Mucosa of descending colon (tissue), 3 donors: ENCODE results near the gene CELF2. TPM values are rescaled to one million over a fixed set of nuclear protein-coding genes. Genes with fewer than 3 reads are reported as not detected.

ENCODE experiments used
- ATAC-seq: fragments of 200-7000 bp; cut with Tn5 transposase; one replicate; pipeline ENCODE4 v1.9.1; 2020; ENCODE audit warnings: mild to moderate bottlenecking, moderate library complexity
- DNase-seq, 3 donors: peaks; one replicate each; pipeline ENCODE4 v3.0.0-alpha.2; 2020
- H3K36me3 ChIP-seq: fragments of 200-600 bp; one replicate; pipeline ENCODE4 v1.8.0; 2021; ENCODE audit warnings: low read depth, mild to moderate bottlenecking
- H3K4me1 ChIP-seq: fragments of 200-600 bp; one replicate; pipeline ENCODE4 v1.8.0; 2021; ENCODE audit warnings: low read depth, mild to moderate bottlenecking
- H3K4me3 ChIP-seq: fragments of 200-600 bp; one replicate; pipeline ENCODE4 v1.8.0; 2021; ENCODE audit warnings: mild to moderate bottlenecking
- H3K9me3 ChIP-seq: fragments of 200-600 bp; one replicate; pipeline ENCODE4 v1.8.0; 2021; ENCODE audit warnings: mild to moderate bottlenecking
- intact Hi-C, 2 donors: fragments of 100-400 bp; cut with DNase I in 1 of 2; cut with micrococcal nuclease in 1 of 2; formaldehyde crosslinking; loops; one replicate each; pipeline versions ENCODE4 v1.11.0 to v1.11.1; 2022; cut with DNase I, micrococcal nuclease
- total RNA-seq, 3 donors: library from RNA; stranded (reverse); fragmentation: NEBNext Ultra II Directional in 2 of 3; extraction: Animal tissue kit (Norgen Biotek cat#: 25700) in 2 of 3; gene quantifications; one replicate each; pipeline versions ENCODE4 v1.2.1 to v1.2.4, GENCODE V29; 2021 to 2023
- TF ChIP-seq, protein P1 (sequence below): fragments of 200-600 bp; IDR thresholded peaks from one replicate; pipeline ENCODE4 v1.8.0; 2022; ENCODE audit warnings: antibody characterized with exemption, mild to moderate bottlenecking
- donor health status: DM: no; HTN: no; CAD: no; lungs with moderate emphysema.
- donor health status: DM: no; HTN: no; CAD: no.
- donor health status: DM: no; HTN: yes; CAD: no.

Gene CELF2
- total RNA-seq, 3 donors from 2014 or later: 31.4 to 56.5 (median 36.1) TPM

DNA sequence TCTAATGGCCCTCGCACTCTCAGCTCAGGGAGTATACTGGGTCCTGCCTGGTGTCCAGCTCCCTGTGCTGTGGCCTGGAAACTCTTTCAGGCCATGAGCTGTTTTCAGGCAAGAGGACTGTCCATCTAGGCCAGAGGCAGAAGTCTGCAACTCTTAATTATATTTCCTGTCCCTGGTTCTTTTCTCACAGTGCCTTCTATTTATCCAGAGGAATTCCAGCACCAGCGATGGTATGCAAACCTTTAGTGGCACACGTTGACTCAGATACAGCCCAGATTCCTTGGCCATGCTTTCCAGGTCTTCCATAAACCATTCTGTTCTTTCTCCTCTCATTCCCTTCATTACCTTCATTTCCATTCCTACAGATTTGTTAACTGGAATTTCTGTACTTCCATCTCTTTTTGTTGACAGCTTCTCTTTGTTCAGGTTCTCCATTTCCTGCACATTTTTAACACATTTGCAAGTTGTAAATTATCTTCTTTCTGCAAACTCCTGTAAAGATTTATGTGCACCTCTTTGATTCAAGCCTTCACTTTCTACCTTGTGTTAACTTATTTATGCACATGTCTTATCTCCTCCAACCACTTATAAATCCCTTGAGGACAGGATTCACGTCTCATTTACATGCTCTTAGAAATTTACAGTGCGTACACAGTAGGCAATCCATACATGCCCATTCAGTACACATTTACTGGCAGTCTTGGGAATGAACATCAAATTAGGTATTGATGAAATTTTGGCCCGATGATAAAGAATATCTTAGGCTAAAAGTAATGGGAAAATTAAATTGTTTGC lies 172.1 kb downstream of the CELF2 start:
- Histone ChIP-seq H3K9me3 (peaks cover 4% of the 10 kb centered on the region), H3K4me3 (no peak overlapping the region), H3K36me3 (no peaks in the 10 kb centered on the region), H3K4me1 (peaks cover 13% of the 10 kb centered on the region)
- ATAC-seq (no peak), DNase-seq (no peak)
- TF ChIP-seq, protein P1, sequence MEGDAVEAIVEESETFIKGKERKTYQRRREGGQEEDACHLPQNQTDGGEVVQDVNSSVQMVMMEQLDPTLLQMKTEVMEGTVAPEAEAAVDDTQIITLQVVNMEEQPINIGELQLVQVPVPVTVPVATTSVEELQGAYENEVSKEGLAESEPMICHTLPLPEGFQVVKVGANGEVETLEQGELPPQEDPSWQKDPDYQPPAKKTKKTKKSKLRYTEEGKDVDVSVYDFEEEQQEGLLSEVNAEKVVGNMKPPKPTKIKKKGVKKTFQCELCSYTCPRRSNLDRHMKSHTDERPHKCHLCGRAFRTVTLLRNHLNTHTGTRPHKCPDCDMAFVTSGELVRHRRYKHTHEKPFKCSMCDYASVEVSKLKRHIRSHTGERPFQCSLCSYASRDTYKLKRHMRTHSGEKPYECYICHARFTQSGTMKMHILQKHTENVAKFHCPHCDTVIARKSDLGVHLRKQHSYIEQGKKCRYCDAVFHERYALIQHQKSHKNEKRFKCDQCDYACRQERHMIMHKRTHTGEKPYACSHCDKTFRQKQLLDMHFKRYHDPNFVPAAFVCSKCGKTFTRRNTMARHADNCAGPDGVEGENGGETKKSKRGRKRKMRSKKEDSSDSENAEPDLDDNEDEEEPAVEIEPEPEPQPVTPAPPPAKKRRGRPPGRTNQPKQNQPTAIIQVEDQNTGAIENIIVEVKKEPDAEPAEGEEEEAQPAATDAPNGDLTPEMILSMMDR: no peak
- intact Hi-C loops: no loop called here

- Histone ChIP-seq H3K4me1 (peaks cover 13% of the 10 kb centered on the region), H3K36me3 (no peaks in the 10 kb centered on the region), H3K9me3 (no peaks in the 10 kb centered on the region), H3K4me3 (no peak overlapping the region)
- intact Hi-C loops: no loop called here
- no peak for ATAC-seq
- TF ChIP-seq, protein P1: no peak
- no peak for DNase-seq
Observed at GRCh38 chr10:11191190-11191589, 173.5 kb downstream of the CELF2 start.

DNA sequence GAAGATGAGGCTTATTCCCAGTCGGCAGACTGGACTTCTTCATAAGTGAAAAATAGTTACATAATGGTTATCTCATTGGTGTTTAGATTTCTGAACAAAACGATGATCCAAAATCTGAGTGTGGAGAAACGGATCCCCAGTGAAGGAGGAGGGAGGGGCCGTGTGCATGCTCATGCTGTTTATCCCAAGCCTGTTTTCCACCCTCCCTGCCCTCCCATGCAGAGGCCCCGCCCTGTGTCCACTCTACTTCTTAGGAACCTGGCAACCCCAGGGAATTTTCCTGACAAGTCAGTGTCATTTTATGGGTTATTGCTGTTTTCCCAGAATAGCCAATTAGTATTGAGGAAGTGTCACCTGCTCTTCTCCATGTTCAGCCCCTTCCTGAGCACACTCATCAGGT lies 174.0 kb downstream of the CELF2 start:
- peak; percentile 67 for ATAC-seq
- intact Hi-C loops: no loop called here
- Histone ChIP-seq H3K4me3 (no peak overlapping the region), H3K4me1 (peaks cover 13% of the 10 kb centered on the region), H3K36me3 (no peaks in the 10 kb centered on the region), H3K9me3 (no peaks in the 10 kb centered on the region)
- TF ChIP-seq, protein P1: no peak
- DNase-seq: no peak

DNA sequence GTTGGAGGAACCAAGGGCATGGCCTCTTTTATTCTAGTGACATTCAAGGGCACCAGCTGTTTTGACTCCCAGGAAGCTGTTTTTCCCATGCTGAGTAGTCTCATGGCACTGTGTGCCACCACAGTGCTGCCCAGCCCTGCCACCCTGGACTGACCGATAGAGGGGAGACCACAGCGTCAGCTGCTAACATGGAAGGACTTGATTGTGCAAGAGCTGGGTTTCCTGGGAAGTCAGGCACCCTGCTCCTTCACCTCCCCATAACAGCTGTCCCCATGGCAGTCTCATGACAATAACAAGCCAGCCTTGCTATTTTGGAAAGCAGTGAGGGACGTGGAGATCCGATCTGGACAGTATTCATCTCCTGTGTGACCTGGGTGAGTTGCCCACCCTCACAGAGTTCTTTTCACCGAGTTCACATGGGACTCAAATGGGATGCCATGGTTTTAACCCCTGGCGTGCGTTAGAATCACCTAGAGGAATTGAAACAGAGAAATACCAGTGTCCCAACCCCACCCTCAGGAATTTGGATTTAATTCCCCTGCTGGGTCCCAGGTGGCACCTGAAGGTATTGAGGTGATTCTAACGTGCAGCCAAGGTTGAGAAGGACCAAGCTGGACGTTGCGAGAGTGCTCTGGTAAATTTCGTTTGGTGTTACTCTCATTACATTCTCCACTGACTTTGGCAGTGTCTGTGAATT lies 174.8 kb downstream of the CELF2 start:
- Histone ChIP-seq H3K9me3 (no peaks in the 10 kb centered on the region), H3K36me3 (no peaks in the 10 kb centered on the region), H3K4me1 (peaks cover 17% of the 10 kb centered on the region), H3K4me3 (no peak overlapping the region)
- peak; percentile 33 for ATAC-seq
- intact Hi-C loops: no loop called here
- TF ChIP-seq, protein P1: no peak
- peak in 1 of 3 donors; percentile 27 for DNase-seq

DNA sequence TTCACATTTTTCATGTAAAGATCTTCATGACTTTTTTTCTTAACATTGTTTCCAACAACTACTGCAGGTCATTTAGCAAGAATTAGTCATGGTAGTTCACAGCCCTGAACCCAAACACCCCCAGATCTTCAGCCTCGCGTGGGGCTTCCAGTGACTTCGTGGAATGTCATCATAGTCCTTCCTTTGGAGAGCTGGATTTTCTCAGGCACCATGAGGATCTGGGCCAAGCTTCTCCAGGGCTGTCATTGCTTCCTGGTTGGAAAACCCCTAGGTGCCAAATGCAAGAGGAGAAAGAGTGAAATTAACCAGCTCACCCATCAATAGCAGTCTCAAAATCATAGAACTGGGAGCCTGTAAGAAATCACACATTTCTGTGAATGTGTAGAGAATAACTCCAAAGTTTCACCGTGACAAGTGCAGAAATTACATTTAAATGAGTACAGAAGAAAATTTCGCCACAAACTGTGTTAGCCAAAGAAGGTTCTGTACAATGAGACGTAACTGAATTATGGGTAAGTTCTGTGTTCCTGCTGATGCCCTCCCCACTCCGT lies 175.4 kb downstream of the CELF2 start:
- DNase-seq (no peak), ATAC-seq (no peak)
- intact Hi-C loops: no loop called here
- Histone ChIP-seq H3K9me3 (no peaks in the 10 kb centered on the region), H3K4me3 (no peak overlapping the region), H3K36me3 (no peaks in the 10 kb centered on the region), H3K4me1 (peaks cover 17% of the 10 kb centered on the region)
- TF ChIP-seq, protein P1: no peak
